HL-60 (cell line): ENCODE data around the gene LAMC1.

Experiments used
- DNase-seq, 2 experiments: peaks; one replicate each; pipeline ENCODE4 v3.0.0-alpha.2; 2010 to 2020; ENCODE audit warnings: low read depth in 1 of 2, low spot score in 1 of 2
- H3K27ac ChIP-seq: fragments of 250-450 bp; sonication (Bioruptor Pico); replicated peaks from 2 replicates; pipeline ENCODE4 v1.5.1; 2020; ENCODE audit warnings: mild to moderate bottlenecking, moderate library complexity
- H3K27me3 ChIP-seq: fragments of 250-450 bp; sonication (Bioruptor Pico); 2 replicates; pipeline ENCODE4 v1.5.1; 2021; ENCODE audit warnings: mild to moderate bottlenecking, moderate library complexity; ENCODE audit not compliant: insufficient read depth, poor library complexity, severe bottlenecking
- H3K4me3 ChIP-seq: replicated peaks from 2 replicates; pipeline ENCODE4 v1.5.1; 2011; ENCODE audit warnings: mild to moderate bottlenecking, control low read depth, low read length; ENCODE audit not compliant: insufficient read depth
- CTCF ChIP-seq: IDR thresholded peaks from one replicate; pipeline ENCODE4 v1.5.1; 2011; ENCODE audit warnings: low read length, control low read depth, inconsistent platforms; ENCODE audit not compliant: insufficient read depth
- GABPA ChIP-seq: IDR thresholded peaks from 2 replicates; pipeline ENCODE4 v1.6.1; 2012; ENCODE audit warnings: low read depth
- POLR2AphosphoS5 ChIP-seq: IDR thresholded peaks from 2 replicates; pipeline ENCODE4 v1.6.1; 2012; ENCODE audit warnings: low read depth
- SPI1 ChIP-seq: IDR thresholded peaks from 2 replicates; pipeline ENCODE4 v1.6.1; 2012; ENCODE audit warnings: low read depth, mild to moderate bottlenecking, borderline replicate concordance
- TF ChIP-seq, protein P1 (sequence below): IDR thresholded peaks from 2 replicates; pipeline ENCODE4 v1.6.1; 2012; ENCODE audit warnings: low read depth; ENCODE audit not compliant: insufficient replicate concordance

Gene LAMC1

DNA sequence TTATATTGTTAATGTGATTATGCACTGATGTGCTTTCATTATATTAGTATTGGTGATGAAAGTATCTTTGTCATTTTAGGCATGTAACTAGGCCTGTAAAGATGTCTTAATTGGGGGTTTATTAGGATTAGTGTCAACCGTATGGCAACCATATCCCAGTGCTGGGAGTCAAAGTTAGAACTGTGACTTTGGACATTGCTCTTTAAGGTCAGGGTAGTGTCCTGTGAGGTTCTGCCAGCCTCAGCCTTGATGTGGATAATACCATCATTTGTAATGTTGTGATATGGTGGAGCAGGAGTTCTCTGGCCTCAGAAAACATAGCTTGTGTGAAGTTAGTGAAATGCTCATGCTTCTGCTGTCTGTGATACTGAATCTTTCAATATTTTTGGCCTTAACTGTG, 59.4 kb downstream of the LAMC1 start:
- DNase-seq: no peak
- H3K4me3 ChIP-seq: no peak overlapping the region
- TF ChIP-seq, protein P1, sequence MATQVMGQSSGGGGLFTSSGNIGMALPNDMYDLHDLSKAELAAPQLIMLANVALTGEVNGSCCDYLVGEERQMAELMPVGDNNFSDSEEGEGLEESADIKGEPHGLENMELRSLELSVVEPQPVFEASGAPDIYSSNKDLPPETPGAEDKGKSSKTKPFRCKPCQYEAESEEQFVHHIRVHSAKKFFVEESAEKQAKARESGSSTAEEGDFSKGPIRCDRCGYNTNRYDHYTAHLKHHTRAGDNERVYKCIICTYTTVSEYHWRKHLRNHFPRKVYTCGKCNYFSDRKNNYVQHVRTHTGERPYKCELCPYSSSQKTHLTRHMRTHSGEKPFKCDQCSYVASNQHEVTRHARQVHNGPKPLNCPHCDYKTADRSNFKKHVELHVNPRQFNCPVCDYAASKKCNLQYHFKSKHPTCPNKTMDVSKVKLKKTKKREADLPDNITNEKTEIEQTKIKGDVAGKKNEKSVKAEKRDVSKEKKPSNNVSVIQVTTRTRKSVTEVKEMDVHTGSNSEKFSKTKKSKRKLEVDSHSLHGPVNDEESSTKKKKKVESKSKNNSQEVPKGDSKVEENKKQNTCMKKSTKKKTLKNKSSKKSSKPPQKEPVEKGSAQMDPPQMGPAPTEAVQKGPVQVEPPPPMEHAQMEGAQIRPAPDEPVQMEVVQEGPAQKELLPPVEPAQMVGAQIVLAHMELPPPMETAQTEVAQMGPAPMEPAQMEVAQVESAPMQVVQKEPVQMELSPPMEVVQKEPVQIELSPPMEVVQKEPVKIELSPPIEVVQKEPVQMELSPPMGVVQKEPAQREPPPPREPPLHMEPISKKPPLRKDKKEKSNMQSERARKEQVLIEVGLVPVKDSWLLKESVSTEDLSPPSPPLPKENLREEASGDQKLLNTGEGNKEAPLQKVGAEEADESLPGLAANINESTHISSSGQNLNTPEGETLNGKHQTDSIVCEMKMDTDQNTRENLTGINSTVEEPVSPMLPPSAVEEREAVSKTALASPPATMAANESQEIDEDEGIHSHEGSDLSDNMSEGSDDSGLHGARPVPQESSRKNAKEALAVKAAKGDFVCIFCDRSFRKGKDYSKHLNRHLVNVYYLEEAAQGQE: no peak
- TF ChIP-seq SPI1: no peak
- TF ChIP-seq CTCF: no peak
- no peak for TF ChIP-seq GABPA
- TF ChIP-seq POLR2AphosphoS5: no peak
- no peaks in the 10 kb centered on the region for H3K27me3 ChIP-seq
- no peak overlapping the region for H3K27ac ChIP-seq

DNA sequence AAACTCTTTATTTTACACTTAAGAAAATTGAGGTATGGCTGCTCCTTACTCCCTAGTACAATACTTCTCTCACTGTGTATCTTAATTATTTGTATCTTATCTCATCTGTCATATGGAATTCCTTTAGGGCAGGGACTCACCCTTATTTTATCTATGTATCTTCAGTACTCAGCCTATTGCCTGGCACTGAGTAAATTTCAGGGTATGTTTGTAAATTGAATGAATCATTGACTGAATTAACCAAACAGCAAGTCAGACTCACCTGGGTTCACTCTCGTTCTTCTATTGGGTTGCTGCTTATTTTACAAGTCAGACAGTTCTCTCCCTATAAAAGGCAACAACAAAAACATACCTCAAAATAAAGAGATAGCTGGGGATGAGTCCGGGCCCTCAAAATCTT, 63.8 kb downstream of the LAMC1 start:
- TF ChIP-seq SPI1: no peak
- TF ChIP-seq, protein P1: no peak
- no peak for TF ChIP-seq GABPA
- TF ChIP-seq CTCF: no peak
- no peak for TF ChIP-seq POLR2AphosphoS5
- Histone ChIP-seq H3K27me3 (no peaks in the 10 kb centered on the region), H3K4me3 (no peak overlapping the region), H3K27ac (no peak overlapping the region)
- DNase-seq: no peak

- no peak overlapping the region for H3K4me3 ChIP-seq
- H3K27ac ChIP-seq: no peak overlapping the region
- peaks cover 2% of the 10 kb centered on the region for H3K27me3 ChIP-seq
- no peak for DNase-seq
- TF ChIP-seq SPI1: no peak
- no peak for TF ChIP-seq CTCF
- TF ChIP-seq GABPA: no peak
- TF ChIP-seq, protein P1: no peak
- no peak for TF ChIP-seq POLR2AphosphoS5
Measured at GRCh38 chr1:183089025-183089639, 65.9 kb downstream of the LAMC1 start.
